Activated CD4-positive, alpha-beta T cell treated with anti-CD3 and anti-CD28 coated beads, Interleukin-2, amount 50 U/mL, for 24 hours (primary cell): Measurements from ENCODE around the gene PRMT3.
"Not testable (repeated sequence)": the region's sequence is repeated elsewhere in the genome, so short reads cannot be mapped to it uniquely, and the experiment has no call there.

ENCODE experiments used
- DNase-seq, 2 donors: peaks; one replicate each; pipeline ENCODE4 v3.0.0-alpha.2; 2020; ENCODE audit warnings: low read depth in 1 of 2, low spot score in 1 of 2

PRMT3 gene

DNA sequence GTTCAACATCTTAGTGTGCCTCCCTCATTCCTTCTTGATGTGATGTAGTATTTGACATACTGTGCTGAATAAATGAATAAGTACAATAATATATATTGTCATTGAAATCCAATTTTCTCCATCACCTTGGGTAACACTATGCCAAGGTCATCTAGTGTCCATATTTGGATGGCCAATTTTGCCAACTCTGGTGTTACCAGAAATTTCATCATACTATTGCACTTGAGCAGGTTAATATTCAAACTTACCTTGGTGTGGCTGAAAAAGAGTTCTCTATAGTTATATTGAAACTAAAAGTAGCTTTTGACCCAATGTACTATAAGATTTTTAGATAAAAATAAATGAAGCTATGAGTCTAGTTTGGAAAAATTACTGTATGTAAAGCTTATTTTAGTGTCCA is 113.7 kb downstream of the PRMT3 start:
- DNase-seq = no peak

DNA sequence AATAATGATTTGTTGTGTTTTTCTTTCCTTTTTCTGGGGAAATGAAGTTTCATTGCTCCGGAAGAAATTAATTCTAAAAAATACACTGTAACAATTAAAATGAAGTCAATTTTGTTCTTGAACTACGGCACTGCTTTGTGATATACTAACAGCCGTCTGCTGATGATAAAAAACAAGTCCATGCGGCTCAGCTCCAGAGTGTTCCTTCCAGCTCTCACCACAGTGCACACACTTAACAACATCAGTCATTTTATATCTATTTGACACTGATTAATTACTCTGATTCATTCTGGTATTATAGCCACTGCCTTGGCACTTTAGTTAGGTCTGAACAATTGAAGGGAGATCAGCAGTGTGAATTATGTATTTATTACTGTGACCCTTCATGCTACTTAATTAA is 114.5 kb downstream of the PRMT3 start:
- DNase-seq = no peak

DNA sequence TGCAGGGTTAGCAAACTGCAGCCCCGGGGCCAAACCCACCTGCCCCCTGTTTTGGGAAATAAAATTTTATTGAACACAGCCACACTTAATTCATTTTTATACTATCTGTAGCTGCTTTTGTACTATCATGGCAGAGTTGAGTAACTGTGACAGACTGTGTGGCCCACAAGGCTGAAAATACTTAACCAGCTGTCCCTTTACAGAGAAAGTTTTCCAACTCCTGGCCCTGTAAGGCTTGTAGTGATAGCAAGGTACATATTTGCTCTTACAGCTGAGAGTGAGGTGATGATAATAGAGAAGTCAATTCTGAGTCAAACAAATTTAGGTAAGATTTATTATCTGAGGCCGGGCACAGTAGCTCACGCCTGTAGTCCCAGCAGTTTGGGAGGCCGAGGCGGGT is 124.5 kb downstream of the PRMT3 start:
- DNase-seq = no peak

DNA sequence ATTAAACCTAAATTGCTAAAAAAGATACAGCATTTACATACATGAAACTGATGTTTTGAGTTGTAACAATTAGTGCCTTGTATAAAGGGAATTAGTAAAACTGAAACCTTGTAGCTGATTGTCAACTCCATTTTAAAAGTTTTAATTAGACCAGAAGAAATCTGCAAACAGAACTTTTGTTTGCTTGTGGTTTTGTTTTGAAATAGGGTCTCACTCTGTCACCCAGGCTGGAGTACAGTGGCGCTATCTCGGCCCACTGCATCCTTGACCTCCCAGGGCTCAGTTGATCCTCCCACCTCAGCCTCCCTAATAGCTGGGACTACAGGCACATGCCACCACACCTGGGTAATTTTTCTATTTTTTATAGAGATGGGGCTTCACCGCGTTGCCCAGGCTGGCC is 125.4 kb downstream of the PRMT3 start:
- no peak for DNase-seq

DNA sequence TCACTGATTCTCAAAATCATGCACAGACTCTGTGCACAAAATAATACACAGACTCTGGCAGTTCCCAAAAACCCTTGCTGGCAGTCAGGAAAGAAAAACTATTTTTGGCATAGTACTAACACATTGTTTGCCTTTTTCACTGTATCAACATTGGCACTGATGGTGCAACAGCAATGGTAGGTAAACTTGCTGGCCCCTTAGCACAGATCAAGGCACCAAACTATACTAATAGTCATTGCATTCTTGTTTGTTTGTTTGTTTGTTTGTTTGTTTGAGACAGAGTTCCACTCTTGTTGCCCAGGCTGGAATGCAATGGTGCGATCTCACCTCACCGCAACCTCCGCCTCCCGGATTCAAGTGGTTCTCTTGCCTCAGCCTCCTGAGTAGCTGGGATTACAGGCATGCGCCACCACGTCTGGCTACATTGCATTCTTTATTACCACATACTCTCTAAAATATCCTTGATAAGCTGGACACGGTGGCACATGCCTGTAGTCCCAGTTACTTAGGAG is 130.9 kb downstream of the PRMT3 start:
- DNase-seq = no peak

- DNase-seq = no peak
Observed at GRCh38 chr11:20522536-20522935, 135.0 kb downstream of the PRMT3 start.

GRCh38 chr11:20529757-20530156 is 142.2 kb downstream of the PRMT3 start:
- no peak for DNase-seq

- no peak for DNase-seq
Observed at GRCh38 chr11:20530942-20531703, 143.6 kb downstream of the PRMT3 start.

- DNase-seq = no peak
Observed at GRCh38 chr11:20535271-20535881, 147.9 kb downstream of the PRMT3 start.

GRCh38 chr11:20536365-20536764 is 148.8 kb downstream of the PRMT3 start:
- no peak for DNase-seq

- no peak for DNase-seq
Observed at GRCh38 chr11:20536784-20537183, 149.3 kb downstream of the PRMT3 start.

- no peak for DNase-seq
Observed at GRCh38 chr11:20541503-20541902, 154.0 kb downstream of the PRMT3 start.

GRCh38 chr11:20544603-20545237 is 157.2 kb downstream of the PRMT3 start:
- no peak for DNase-seq

GRCh38 chr11:20547411-20547810 is 159.9 kb downstream of the PRMT3 start:
- DNase-seq = no peak

DNA sequence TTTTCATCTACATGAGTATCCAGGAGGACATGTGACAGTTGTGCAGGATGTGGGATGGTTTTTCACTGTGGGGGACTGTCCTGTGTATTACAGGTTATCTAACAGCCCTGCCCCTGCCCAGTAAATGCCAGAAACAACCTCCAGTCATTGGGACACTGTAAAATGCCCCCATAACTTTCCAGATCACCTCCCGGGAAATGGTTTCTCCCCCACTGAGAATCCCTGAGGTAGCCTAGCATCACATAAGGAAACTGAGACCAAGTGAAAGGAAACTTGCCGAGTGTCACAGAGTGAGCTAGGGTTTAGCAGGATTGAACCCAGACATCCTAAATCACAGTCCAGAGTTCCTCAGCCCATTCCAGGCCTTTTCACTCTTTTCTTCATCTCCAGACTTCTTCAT is 163.6 kb downstream of the PRMT3 start:
- DNase-seq = no peak

- DNase-seq = no peak
Observed at GRCh38 chr11:20555783-20556182, 168.3 kb downstream of the PRMT3 start.

GRCh38 chr11:20556396-20556795 is 168.9 kb downstream of the PRMT3 start:
- DNase-seq = not testable (repeated sequence)

DNA sequence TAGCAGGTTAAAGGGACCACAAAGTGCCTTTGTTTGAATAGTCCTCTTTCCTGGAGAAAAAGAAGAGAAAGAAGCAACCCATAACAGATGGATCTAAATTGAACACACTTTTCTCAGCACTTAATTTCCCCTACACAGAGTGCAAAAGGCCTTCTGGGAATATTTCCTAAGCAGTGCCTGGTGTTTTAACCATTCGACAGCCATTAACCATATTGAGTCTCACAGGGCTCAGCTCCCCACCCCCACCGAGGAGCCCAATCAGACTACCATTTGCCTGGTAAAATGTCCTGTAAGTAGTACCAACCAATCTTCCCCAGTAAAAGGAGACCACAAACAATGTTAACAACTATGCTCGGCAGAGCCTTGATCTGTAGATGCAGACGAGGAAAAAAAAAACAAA is 171.2 kb downstream of the PRMT3 start:
- DNase-seq = no peak
